Sigmoid colon (tissue), 7 donors: ENCODE results near the gene CHD5. TPM values are rescaled to one million over a fixed set of nuclear protein-coding genes. Genes with fewer than 3 reads are reported as not detected.

Experiments used
- DNase-seq: peaks from one replicate; pipeline ENCODE4 v3.0.0-alpha.2; 2019
- H3K27ac ChIP-seq, 4 donors: fragments of 200-600 bp; sonication (generic); one replicate each; pipeline ENCODE4 v1.5.1; 2016 to 2019; ENCODE audit warnings: mild to moderate bottlenecking in 1 of 4
- H3K27me3 ChIP-seq, 3 donors: fragments of 200-600 bp; sonication (generic); one replicate each; pipeline ENCODE4 v1.5.1; 2019; ENCODE audit warnings: mild to moderate bottlenecking in 1 of 3
- H3K36me3 ChIP-seq, 4 donors: fragments of 200-600 bp; sonication (generic); one replicate each; pipeline ENCODE4 v1.5.1; 2016 to 2019
- H3K4me1 ChIP-seq, 4 donors: fragments of 200-600 bp; sonication (generic); one replicate each; pipeline ENCODE4 v1.5.1; 2017 to 2019
- H3K4me3 ChIP-seq, 4 donors: fragments of 200-600 bp; sonication (generic); one replicate each; pipeline ENCODE4 v1.5.1; 2017 to 2019; ENCODE audit warnings: mild to moderate bottlenecking in 2 of 4, moderate library complexity in 1 of 4
- H3K9me3 ChIP-seq, 4 donors: fragments of 200-600 bp in 3 of 4; sonication (generic) in 3 of 4; one replicate each; pipeline versions ENCODE4 v1.5.1 to v1.6.1; 2013 to 2019
- CTCF ChIP-seq, 4 experiments: fragments of 450-650 bp in 3 of 4; fragments of 200-600 bp in 1 of 4; IDR thresholded peaks; one replicate each; pipeline ENCODE4 v1.5.1; 2016 to 2019; ENCODE audit warnings: antibody characterized with exemption in 4 of 4, mild to moderate bottlenecking in 3 of 4, moderate library complexity in 2 of 4
- EP300 ChIP-seq, 4 donors: sonication (generic); formaldehyde crosslinking; IDR thresholded peaks; one replicate each; pipeline ENCODE4 v1.6.1; 2017; ENCODE audit warnings: antibody characterized with exemption in 4 of 4
- POLR2A ChIP-seq, 2 donors: fragments of 450-650 bp; IDR thresholded peaks; one replicate each; pipeline ENCODE4 v1.6.1; 2016; ENCODE audit warnings: antibody characterized with exemption in 2 of 2, mild to moderate bottlenecking in 2 of 2, moderate library complexity in 2 of 2
- POLR2AphosphoS5 ChIP-seq, 4 donors: sonication (generic); formaldehyde crosslinking; IDR thresholded peaks; one replicate each; pipeline ENCODE4 v1.6.1; 2017; ENCODE audit warnings: antibody characterized with exemption in 4 of 4
- WGBS, 2 donors: extraction: QIAGEN DNeasy Blood & Tissue Kit; methylation state at CpG; one replicate each; pipeline ENCODE4 v1.1.7; 2013; 5-methylcytosine and 5-hydroxymethylcytosine counted together
- intact Hi-C: fragments of 100-400 bp; cut with DNase I; formaldehyde crosslinking; loops from one replicate; pipeline ENCODE4 v1.15.1; 2023
- polyA plus RNA-seq, 3 donors: library from polyadenylated mRNA; stranded (reverse); fragments of 200-250 nt; gene quantifications; one replicate each; pipeline ENCODE4 v1.2.3, GENCODE V29; 2013
- total RNA-seq, 4 donors: library from RNA; depleted of rRNA; stranded (reverse); fragments of >200 nt; gene quantifications; one replicate each; pipeline ENCODE4 v1.1.0, GENCODE V29; 2016
- donor health status: healthy with polysubstance abuse.
- donor health status: Bipolar disorder and iron deficiency.
- donor health status: healthy.

CHD5 gene
- total and polyA plus RNA-seq, 7 donors: 0.49 to 2.8 (median 1.4) TPM; not detected in 2

- intact Hi-C loops: no loop called here
- TF ChIP-seq CTCF (IDR thresholded peaks at IDR 0.05): no peak
- no peak for TF ChIP-seq POLR2AphosphoS5 (IDR thresholded peaks at IDR 0.05)
- TF ChIP-seq EP300 (IDR thresholded peaks at IDR 0.05): no peak
- TF ChIP-seq POLR2A (IDR thresholded peaks at IDR 0.05): no peak
- Histone ChIP-seq H3K4me3 (no peak overlapping the region), H3K27me3 (no peaks in the 10 kb centered on the region), H3K4me1 (peaks cover 0 to 26% (median 23%) of the 10 kb centered on the region in 4 donors), H3K27ac (peak overlapping the region in 2 of 4 donors; percentile 8), H3K9me3 (no peaks in the 10 kb centered on the region), H3K36me3 (no peaks in the 10 kb centered on the region)
- WGBS, 2 donors: 81 to 88% methylated on average over 18 of the region's 18 CpGs
- DNase-seq: no peak
These were observed 96.7 kb downstream of the CHD5 start for GRCh38 chr1:6083385-6083784.

- no peak for TF ChIP-seq POLR2A (IDR thresholded peaks at IDR 0.05)
- peak in 1 of 4 experiments; percentile 22 for TF ChIP-seq CTCF (IDR thresholded peaks at IDR 0.05)
- Histone ChIP-seq H3K9me3 (no peaks in the 10 kb centered on the region), H3K27me3 (no peaks in the 10 kb centered on the region), H3K4me1 (peaks cover 0 to 26% (median 23%) of the 10 kb centered on the region in 4 donors), H3K4me3 (no peak overlapping the region), H3K36me3 (no peaks in the 10 kb centered on the region), H3K27ac (peak overlapping the region in 2 of 4 donors; percentile 11 to 28)
- intact Hi-C loops: no loop called here
- WGBS, 2 donors: 72 to 75% methylated on average over 10 of the region's 10 CpGs
- no peak for DNase-seq
These were observed 97.6 kb downstream of the CHD5 start for GRCh38 chr1:6082430-6082971.

- TF ChIP-seq EP300 (IDR thresholded peaks at IDR 0.05): no peak
- no peak for TF ChIP-seq CTCF (IDR thresholded peaks at IDR 0.05)
- TF ChIP-seq POLR2AphosphoS5 (IDR thresholded peaks at IDR 0.05): no peak
- TF ChIP-seq POLR2A (IDR thresholded peaks at IDR 0.05): no peak
- 77 to 84% methylated on average over 12 of the region's 12 CpGs for WGBS, 2 donors
- peak overlapping the region in 1 of 4 donors; percentile 11 for H3K27ac ChIP-seq
These were observed 98.2 kb downstream of the CHD5 start for GRCh38 chr1:6081901-6082300.

GRCh38 chr1:6080469-6080868, 99.7 kb downstream of the CHD5 start:
- TF ChIP-seq EP300 (IDR thresholded peaks at IDR 0.05) (no peak), CTCF (IDR thresholded peaks at IDR 0.05) (no peak), POLR2AphosphoS5 (IDR thresholded peaks at IDR 0.05) (no peak), POLR2A (IDR thresholded peaks at IDR 0.05) (no peak)
- Histone ChIP-seq H3K4me1 (peaks cover 0 to 26% (median 23%) of the 10 kb centered on the region in 4 donors), H3K4me3 (no peak overlapping the region), H3K27me3 (no peaks in the 10 kb centered on the region), H3K27ac (no peak overlapping the region), H3K9me3 (no peaks in the 10 kb centered on the region), H3K36me3 (no peaks in the 10 kb centered on the region)
- DNase-seq: no peak
- 63 to 70% methylated on average over 12 of the region's 12 CpGs for WGBS, 2 donors
- intact Hi-C loops: no loop called here

More at GRCh38 chr1:6081901-6082300, 98.2 kb downstream of the CHD5 start:
- Histone ChIP-seq H3K9me3 (no peaks in the 10 kb centered on the region), H3K36me3 (no peaks in the 10 kb centered on the region), H3K4me1 (peaks cover 0 to 26% (median 23%) of the 10 kb centered on the region in 4 donors), H3K4me3 (no peak overlapping the region), H3K27me3 (no peaks in the 10 kb centered on the region)
- intact Hi-C loops: no loop called here
- no peak for DNase-seq

GRCh38 chr1:6077919-6078318, 102.2 kb downstream of the CHD5 start:
- Histone ChIP-seq H3K27ac (no peak overlapping the region), H3K4me1 (peaks cover 0 to 18% (median 15%) of the 10 kb centered on the region in 4 donors), H3K9me3 (no peaks in the 10 kb centered on the region), H3K27me3 (no peaks in the 10 kb centered on the region), H3K4me3 (no peak overlapping the region), H3K36me3 (peaks cover 0 to 6% (median 0%) of the 10 kb centered on the region in 4 donors)
- TF ChIP-seq POLR2A (IDR thresholded peaks at IDR 0.05) (no peak), POLR2AphosphoS5 (IDR thresholded peaks at IDR 0.05) (no peak), EP300 (IDR thresholded peaks at IDR 0.05) (no peak), CTCF (IDR thresholded peaks at IDR 0.05) (no peak)
- intact Hi-C loops: no loop called here
- 94 to 96% methylated on average over 16 of the region's 16 CpGs for WGBS, 2 donors
- DNase-seq: no peak
